SK-N-SH treated with all-trans-retinoic acid at 6 μM for 48 hours (cell line): ENCODE results near the gene COG1.

Source experiments
- ATAC-seq: fragments of 200-7000 bp; cut with Tn5 transposase; 3 replicates; pipeline ENCODE4 v1.9.1; 2020; ENCODE audit warnings: mild to moderate bottlenecking, moderate library complexity
- ARNTL ChIP-seq: fragments of 450-650 bp; formaldehyde crosslinking; IDR thresholded peaks from 2 replicates; pipeline ENCODE4 v1.5.0; 2020; ENCODE audit warnings: low read depth, mild to moderate bottlenecking, moderate library complexity, borderline replicate concordance
- BACH2 ChIP-seq: fragments of 250-450 bp; sonication (Bioruptor Pico); IDR thresholded peaks from 2 replicates; pipeline ENCODE4 v1.9.0; 2021; ENCODE audit warnings: mild to moderate bottlenecking, borderline replicate concordance
- CREB5 ChIP-seq: fragments of 250-450 bp; sonication (Bioruptor Pico); IDR thresholded peaks from 2 replicates; pipeline ENCODE4 v1.5.1; 2020; ENCODE audit warnings: low read depth, mild to moderate bottlenecking, moderate library complexity
- CSDC2 ChIP-seq: fragments of 250-450 bp; sonication (Bioruptor Pico); IDR thresholded peaks from 2 replicates; pipeline ENCODE4 v1.5.0; 2020; ENCODE audit warnings: mild to moderate bottlenecking, moderate library complexity
- CSRNP3 ChIP-seq: fragments of 250-450 bp; sonication (Bioruptor Pico); IDR thresholded peaks from 2 replicates; pipeline ENCODE4 v1.5.1; 2021; ENCODE audit warnings: mild to moderate bottlenecking, moderate library complexity
- ESRRG ChIP-seq: fragments of 250-450 bp; sonication (Bioruptor Pico); IDR thresholded peaks from 2 replicates; pipeline ENCODE4 v1.6.1; 2021; ENCODE audit warnings: mild to moderate bottlenecking
- GLIS3 ChIP-seq: fragments of 250-450 bp; sonication (Bioruptor Pico); IDR thresholded peaks from 2 replicates; pipeline ENCODE4 v1.5.0; 2020; ENCODE audit warnings: mild to moderate bottlenecking, moderate library complexity
- ISL1 ChIP-seq: fragments of 250-450 bp; sonication (Bioruptor Pico); IDR thresholded peaks from 2 replicates; pipeline ENCODE4 v2.1.2; 2022; ENCODE audit warnings: mild to moderate bottlenecking, moderate library complexity
- OSR1 ChIP-seq: fragments of 250-450 bp; sonication (Bioruptor Pico); IDR thresholded peaks from 2 replicates; pipeline ENCODE4 v1.8.0; 2022; ENCODE audit warnings: moderate library complexity, mild to moderate bottlenecking, inconsistent platforms
- PATZ1 ChIP-seq: fragments of 250-450 bp; sonication (Bioruptor Pico); IDR thresholded peaks from 2 replicates; pipeline ENCODE4 v1.8.0; 2020; ENCODE audit warnings: mild to moderate bottlenecking, moderate library complexity, borderline replicate concordance
- POU6F1 ChIP-seq: fragments of 250-450 bp; sonication (Bioruptor Pico); IDR thresholded peaks from 2 replicates; pipeline ENCODE4 v1.8.0; 2021; ENCODE audit warnings: low read depth, mild to moderate bottlenecking, moderate library complexity, borderline replicate concordance
- PPARA ChIP-seq: fragments of 250-450 bp; sonication (Bioruptor Pico); IDR thresholded peaks from 2 replicates; pipeline ENCODE4 v1.5.0; 2020; ENCODE audit warnings: mild to moderate bottlenecking, borderline replicate concordance
- RARB ChIP-seq: fragments of 250-450 bp; sonication (Bioruptor Pico); IDR thresholded peaks from 2 replicates; pipeline ENCODE4 v1.8.0; 2021; ENCODE audit warnings: mild to moderate bottlenecking, moderate library complexity
- TCF4 ChIP-seq: fragments of 250-450 bp; sonication (Bioruptor Pico); IDR thresholded peaks from 2 replicates; pipeline ENCODE4 v1.8.0; 2021; ENCODE audit warnings: mild to moderate bottlenecking, moderate library complexity, borderline replicate concordance
- TOX ChIP-seq: fragments of 250-450 bp; sonication (Bioruptor Pico); IDR thresholded peaks from 2 replicates; pipeline ENCODE4 v1.8.0; 2021; ENCODE audit warnings: mild to moderate bottlenecking, moderate library complexity, borderline replicate concordance
- TSHZ2 ChIP-seq: fragments of 250-450 bp; sonication (Bioruptor Pico); IDR thresholded peaks from 2 replicates; pipeline ENCODE4 v1.5.0; 2020; ENCODE audit warnings: mild to moderate bottlenecking, moderate library complexity
- ZC3H10 ChIP-seq: fragments of 250-450 bp; sonication (Bioruptor Pico); IDR thresholded peaks from 2 replicates; pipeline ENCODE4 v1.5.1; 2021; ENCODE audit warnings: mild to moderate bottlenecking, moderate library complexity
- ZFP3 ChIP-seq: fragments of 250-450 bp; sonication (Bioruptor Pico); IDR thresholded peaks from 2 replicates; pipeline ENCODE4 v1.5.0; 2020; ENCODE audit warnings: mild to moderate bottlenecking, moderate library complexity
- ZFP30 ChIP-seq: fragments of 450-650 bp; formaldehyde crosslinking; IDR thresholded peaks from 2 replicates; pipeline ENCODE4 v1.5.0; 2022; ENCODE audit warnings: mild to moderate bottlenecking, moderate library complexity
- ZNF565 ChIP-seq: fragments of 450-650 bp; formaldehyde crosslinking; conservative IDR thresholded peaks from 2 replicates; pipeline ENCODE4 v1.5.0; 2020; ENCODE audit warnings: low read depth, mild to moderate bottlenecking, moderate library complexity
- ZNF70 ChIP-seq: fragments of 450-650 bp; formaldehyde crosslinking; IDR thresholded peaks from 2 replicates; pipeline ENCODE4 v1.5.0; 2020; ENCODE audit warnings: mild to moderate bottlenecking, moderate library complexity
- ZNF8 ChIP-seq: fragments of 450-650 bp; formaldehyde crosslinking; IDR thresholded peaks from 2 replicates; pipeline ENCODE4 v1.5.0; 2020; ENCODE audit warnings: mild to moderate bottlenecking, moderate library complexity

COG1 gene

GRCh38 chr17:73182616-73183310 is 10.1 kb upstream of the COG1 start (continued):
- TF ChIP-seq CSRNP3 (CRISPR knock-in tag): no peak
- TF ChIP-seq, all 23 proteins: peak for 0

- TF ChIP-seq CSDC2 (no peak), OSR1 (CRISPR knock-in tag) (no peak), POU6F1 (CRISPR knock-in tag) (no peak), ZC3H10 (no peak), GLIS3 (CRISPR knock-in tag) (no peak)
- no peak for ATAC-seq
These were observed 8.5 kb upstream of the COG1 start for GRCh38 chr17:73184136-73184993.

GRCh38 chr17:73186283-73187050 is 6.4 kb upstream of the COG1 start:
- ATAC-seq: no peak
- TF ChIP-seq GLIS3 (CRISPR knock-in tag) (no peak), ARNTL (CRISPR knock-in tag) (no peak), ZNF70 (no peak), ZFP3 (no peak), BACH2 (no peak), CSDC2 (no peak), TOX (CRISPR knock-in tag) (no peak), ESRRG (CRISPR knock-in tag) (no peak), PPARA (CRISPR knock-in tag) (no peak), ISL1 (no peak), ZC3H10 (no peak), CREB5 (CRISPR knock-in tag) (no peak), TCF4 (CRISPR knock-in tag) (no peak), PATZ1 (CRISPR knock-in tag) (no peak), CSRNP3 (CRISPR knock-in tag) (no peak), ZNF565 (CRISPR knock-in tag) (no peak), ZNF8 (CRISPR knock-in tag) (no peak), RARB (CRISPR knock-in tag) (no peak), TSHZ2 (CRISPR knock-in tag) (no peak), ZFP30 (CRISPR knock-in tag) (no peak)
